ENCODE data around the gene BLTP3B. TPM values are rescaled to one million over a fixed set of nuclear protein-coding genes. Genes with fewer than 3 reads are reported as not detected.
"Not testable (repeated sequence)": the region's sequence is repeated elsewhere in the genome, so short reads cannot be mapped to it uniquely, and the experiment has no call there.

Gene BLTP3B
- total RNA-seq, 6 donors from 2014 or later, result 12.8 to 37.5 (median 28.7) TPM

DNA sequence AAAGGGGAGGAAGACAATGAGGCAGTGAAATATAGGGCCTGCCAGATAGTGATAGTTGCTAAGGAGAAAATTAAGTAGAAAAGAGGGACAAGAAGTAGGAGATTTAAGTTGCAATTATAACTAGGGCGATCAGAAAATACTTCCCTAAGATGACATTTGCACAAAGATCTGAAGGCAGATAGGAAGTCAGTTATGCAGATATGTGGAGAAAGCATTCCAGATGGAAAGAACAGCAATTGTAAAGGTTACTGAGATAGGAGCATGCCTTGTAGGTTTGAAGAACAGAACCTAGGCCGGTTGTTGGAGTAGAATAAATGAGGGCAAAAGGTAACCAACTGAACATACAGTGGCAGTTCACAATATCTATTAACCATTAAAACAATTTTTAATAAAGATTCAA lies 36.6 kb upstream of the BLTP3B start:
- Histone ChIP-seq H3K4me1 (no peaks in the 10 kb centered on the region), H3K27ac (no peak overlapping the region), H3K36me3 (no peaks in the 10 kb centered on the region), H3K9me3 (no peaks in the 10 kb centered on the region), H3K27me3 (no peaks in the 10 kb centered on the region), H3K4me3 (no peak overlapping the region)
- DNase-seq (no peak), ATAC-seq (ENCODE audit: low FRiP score in 2 of 2) (no peak)
- 95 to 97% methylated on average over 2 of the region's 2 CpGs for WGBS, 2 donors
- no peak for TF ChIP-seq POLR2A (IDR thresholded peaks at IDR 0.05)
- TF ChIP-seq POLR2AphosphoS5 (IDR thresholded peaks at IDR 0.05), result no peak
- TF ChIP-seq EP300 (IDR thresholded peaks at IDR 0.05), result no peak

- not testable (repeated sequence) for H3K4me3 ChIP-seq; ATAC-seq (ENCODE audit: low FRiP score in 2 of 2); H3K4me1 ChIP-seq; H3K27me3 ChIP-seq; H3K27ac ChIP-seq; H3K9me3 ChIP-seq; H3K36me3 ChIP-seq; DNase-seq
- WGBS, 2 donors, result 93 to 94% methylated on average over 8 of the region's 8 CpGs
These were observed 33.8 kb upstream of the BLTP3B start for GRCh38 chr12:100176493-100176892.

GRCh38 chr12:100174495-100174894 lies 31.8 kb upstream of the BLTP3B start:
- Histone ChIP-seq H3K9me3 (no peaks in the 10 kb centered on the region), H3K27me3 (no peaks in the 10 kb centered on the region), H3K4me1 (no peaks in the 10 kb centered on the region), H3K4me3 (no peak overlapping the region), H3K36me3 (no peaks in the 10 kb centered on the region), H3K27ac (no peak overlapping the region)
- TF ChIP-seq POLR2AphosphoS5 (IDR thresholded peaks at IDR 0.05) (no peak), POLR2A (IDR thresholded peaks at IDR 0.05) (no peak), EP300 (IDR thresholded peaks at IDR 0.05) (no peak)
- TF ChIP-seq, protein P1, sequence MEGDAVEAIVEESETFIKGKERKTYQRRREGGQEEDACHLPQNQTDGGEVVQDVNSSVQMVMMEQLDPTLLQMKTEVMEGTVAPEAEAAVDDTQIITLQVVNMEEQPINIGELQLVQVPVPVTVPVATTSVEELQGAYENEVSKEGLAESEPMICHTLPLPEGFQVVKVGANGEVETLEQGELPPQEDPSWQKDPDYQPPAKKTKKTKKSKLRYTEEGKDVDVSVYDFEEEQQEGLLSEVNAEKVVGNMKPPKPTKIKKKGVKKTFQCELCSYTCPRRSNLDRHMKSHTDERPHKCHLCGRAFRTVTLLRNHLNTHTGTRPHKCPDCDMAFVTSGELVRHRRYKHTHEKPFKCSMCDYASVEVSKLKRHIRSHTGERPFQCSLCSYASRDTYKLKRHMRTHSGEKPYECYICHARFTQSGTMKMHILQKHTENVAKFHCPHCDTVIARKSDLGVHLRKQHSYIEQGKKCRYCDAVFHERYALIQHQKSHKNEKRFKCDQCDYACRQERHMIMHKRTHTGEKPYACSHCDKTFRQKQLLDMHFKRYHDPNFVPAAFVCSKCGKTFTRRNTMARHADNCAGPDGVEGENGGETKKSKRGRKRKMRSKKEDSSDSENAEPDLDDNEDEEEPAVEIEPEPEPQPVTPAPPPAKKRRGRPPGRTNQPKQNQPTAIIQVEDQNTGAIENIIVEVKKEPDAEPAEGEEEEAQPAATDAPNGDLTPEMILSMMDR (IDR thresholded peaks at IDR 0.05), result no peak
- no peak for DNase-seq
- ATAC-seq (ENCODE audit: low FRiP score in 2 of 2), result no peak

- ATAC-seq (ENCODE audit: low FRiP score in 2 of 2), result no peak
- no peak for DNase-seq
- H3K27ac ChIP-seq, result no peak overlapping the region
- no peaks in the 10 kb centered on the region for H3K36me3 ChIP-seq
- no peaks in the 10 kb centered on the region for H3K27me3 ChIP-seq
- no peak overlapping the region for H3K4me3 ChIP-seq
- no peak for TF ChIP-seq EP300 (IDR thresholded peaks at IDR 0.05)
- no peak for TF ChIP-seq POLR2A (IDR thresholded peaks at IDR 0.05)
- TF ChIP-seq POLR2AphosphoS5 (IDR thresholded peaks at IDR 0.05), result no peak
- TF ChIP-seq, protein P1 (IDR thresholded peaks at IDR 0.05), result no peak
- H3K4me1 ChIP-seq, result no peaks in the 10 kb centered on the region
- no peaks in the 10 kb centered on the region for H3K9me3 ChIP-seq
- 95 to 96% methylated on average over 6 of the region's 6 CpGs for WGBS, 2 donors
These were observed 30.4 kb upstream of the BLTP3B start for GRCh38 chr12:100173111-100173510.

- H3K27me3 ChIP-seq, result no peaks in the 10 kb centered on the region
- no peaks in the 10 kb centered on the region for H3K36me3 ChIP-seq
- H3K9me3 ChIP-seq, result no peaks in the 10 kb centered on the region
- DNase-seq (no peak), ATAC-seq (ENCODE audit: low FRiP score in 2 of 2) (no peak)
- H3K4me1 ChIP-seq, result no peaks in the 10 kb centered on the region
- H3K27ac ChIP-seq, result no peak overlapping the region
- H3K4me3 ChIP-seq, result no peak overlapping the region
- TF ChIP-seq POLR2AphosphoS5 (IDR thresholded peaks at IDR 0.05) (no peak), EP300 (IDR thresholded peaks at IDR 0.05) (no peak), POLR2A (IDR thresholded peaks at IDR 0.05) (no peak)
- TF ChIP-seq, protein P1 (IDR thresholded peaks at IDR 0.05), result no peak
These were observed 28.6 kb upstream of the BLTP3B start for GRCh38 chr12:100171248-100171647.

- no peaks in the 10 kb centered on the region for H3K9me3 ChIP-seq
- 90 to 92% methylated on average over 4 to 7 of the region's 7 CpGs for WGBS, 2 donors
- H3K27ac ChIP-seq, result no peak overlapping the region
- ATAC-seq (ENCODE audit: low FRiP score in 2 of 2) (no peak), DNase-seq (no peak)
- no peak overlapping the region for H3K4me3 ChIP-seq
- H3K4me1 ChIP-seq, result no peaks in the 10 kb centered on the region
- no peaks in the 10 kb centered on the region for H3K27me3 ChIP-seq
- H3K36me3 ChIP-seq, result no peaks in the 10 kb centered on the region
- no peak for TF ChIP-seq POLR2AphosphoS5 (IDR thresholded peaks at IDR 0.05)
- TF ChIP-seq, protein P1 (IDR thresholded peaks at IDR 0.05), result no peak
- TF ChIP-seq EP300 (IDR thresholded peaks at IDR 0.05), result no peak
- TF ChIP-seq POLR2A (IDR thresholded peaks at IDR 0.05), result no peak
These were observed 27.7 kb upstream of the BLTP3B start for GRCh38 chr12:100170313-100170858.
